Dermis blood vessel endothelial cell (primary cell): Measurements from ENCODE around the gene ARL10. TPM values are rescaled to one million over a fixed set of nuclear protein-coding genes. Genes with fewer than 3 reads are reported as not detected.

Experiments used
- DNase-seq: peaks from one replicate; pipeline ENCODE4 v3.0.0; 2010
- total RNA-seq: library from RNA; depleted of rRNA; stranded (reverse); fragments of >200 nt; gene quantifications from 2 replicates; pipeline ENCODE4 v1.2.3, GENCODE V29; 2014

ARL10 gene, protein sequence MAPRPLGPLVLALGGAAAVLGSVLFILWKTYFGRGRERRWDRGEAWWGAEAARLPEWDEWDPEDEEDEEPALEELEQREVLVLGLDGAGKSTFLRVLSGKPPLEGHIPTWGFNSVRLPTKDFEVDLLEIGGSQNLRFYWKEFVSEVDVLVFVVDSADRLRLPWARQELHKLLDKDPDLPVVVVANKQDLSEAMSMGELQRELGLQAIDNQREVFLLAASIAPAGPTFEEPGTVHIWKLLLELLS
- total RNA-seq = 14.7 and 15.0 TPM in 2 replicates

DNA sequence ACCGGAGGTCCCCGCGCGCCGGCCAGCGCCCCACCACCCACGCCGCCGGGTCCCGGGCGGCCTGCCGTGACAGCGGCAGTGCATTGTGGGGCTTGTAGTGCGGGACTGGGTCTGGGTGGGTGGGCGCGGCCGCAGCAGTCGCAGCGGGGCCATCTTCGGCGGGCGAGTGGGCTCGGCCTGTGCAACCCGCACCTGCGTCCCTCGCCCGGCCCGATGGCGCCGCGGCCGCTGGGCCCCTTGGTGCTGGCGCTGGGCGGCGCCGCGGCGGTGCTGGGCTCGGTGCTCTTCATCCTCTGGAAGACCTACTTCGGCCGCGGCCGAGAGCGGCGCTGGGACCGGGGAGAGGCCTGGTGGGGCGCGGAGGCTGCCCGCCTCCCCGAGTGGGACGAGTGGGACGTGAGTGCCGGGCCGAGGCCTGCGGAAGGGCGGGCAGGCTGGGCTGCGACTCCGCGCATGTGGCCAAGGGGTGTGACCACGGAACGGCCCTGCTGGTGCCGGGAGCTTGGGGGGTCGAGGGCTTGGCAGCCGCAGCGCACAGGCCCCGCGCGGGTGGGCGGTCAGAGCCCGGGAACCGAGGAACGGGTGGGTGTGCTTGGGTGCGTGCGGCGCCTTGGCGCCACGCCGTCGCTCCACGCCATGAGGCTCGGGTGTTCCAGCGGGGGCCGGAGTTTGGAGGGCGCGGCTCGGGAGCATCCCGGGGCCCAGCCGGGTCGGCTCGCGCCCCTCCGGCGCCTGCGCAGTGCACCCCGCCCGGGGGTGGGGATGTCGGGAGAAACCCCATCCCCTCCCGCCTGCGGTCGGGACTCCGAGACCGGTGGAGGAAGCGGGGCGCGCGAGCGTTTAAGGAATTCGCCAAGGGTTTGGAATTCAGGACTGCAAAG is at the start of gene ARL10:
TSS of gene ARL10 (plus strand) at position 137 of the 881 bp plus-strand sequence. CDS start at position 214, 77 bp downstream.
- DNase-seq = peak; percentile 49

DNA sequence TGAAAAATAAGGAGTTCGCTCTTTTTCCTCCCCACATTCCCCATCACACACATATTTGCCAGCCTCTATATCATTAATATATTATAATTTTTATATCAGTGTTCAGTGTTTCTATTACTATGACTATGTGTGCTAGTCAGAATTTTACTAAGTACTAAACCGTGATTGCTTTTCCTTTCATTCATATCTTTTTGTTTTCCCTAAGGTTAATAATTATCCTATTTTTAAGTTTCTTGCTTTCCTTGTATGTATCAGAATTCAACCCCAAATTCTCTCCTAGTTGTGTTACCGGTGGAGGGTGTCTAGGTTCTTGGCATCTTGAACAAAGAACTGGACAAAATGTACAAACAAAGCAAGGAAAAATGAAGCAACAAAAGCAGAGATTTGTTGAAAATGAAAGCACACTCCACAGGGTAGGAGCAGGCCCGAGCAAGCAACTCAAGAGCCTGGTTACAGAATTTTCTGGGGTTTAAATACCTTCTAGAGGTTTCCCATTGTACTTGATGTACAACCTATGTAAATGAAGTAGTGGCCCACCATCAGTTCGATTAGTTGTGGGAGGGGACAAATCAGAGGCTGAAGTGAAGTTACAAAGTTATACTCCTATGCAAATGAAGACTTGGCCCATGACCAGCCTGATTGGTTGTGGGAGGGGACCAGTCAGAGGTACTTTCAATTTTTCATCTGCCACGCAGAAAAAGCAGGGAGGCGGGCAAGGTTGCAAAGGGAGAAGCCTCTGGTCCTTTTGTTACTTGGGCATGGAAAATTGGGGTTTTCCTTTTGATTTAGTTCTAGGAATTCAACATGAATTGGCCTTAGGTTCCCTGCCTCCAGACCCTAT is 47.5 kb upstream of the ARL10 start:
- no peak for DNase-seq

DNA sequence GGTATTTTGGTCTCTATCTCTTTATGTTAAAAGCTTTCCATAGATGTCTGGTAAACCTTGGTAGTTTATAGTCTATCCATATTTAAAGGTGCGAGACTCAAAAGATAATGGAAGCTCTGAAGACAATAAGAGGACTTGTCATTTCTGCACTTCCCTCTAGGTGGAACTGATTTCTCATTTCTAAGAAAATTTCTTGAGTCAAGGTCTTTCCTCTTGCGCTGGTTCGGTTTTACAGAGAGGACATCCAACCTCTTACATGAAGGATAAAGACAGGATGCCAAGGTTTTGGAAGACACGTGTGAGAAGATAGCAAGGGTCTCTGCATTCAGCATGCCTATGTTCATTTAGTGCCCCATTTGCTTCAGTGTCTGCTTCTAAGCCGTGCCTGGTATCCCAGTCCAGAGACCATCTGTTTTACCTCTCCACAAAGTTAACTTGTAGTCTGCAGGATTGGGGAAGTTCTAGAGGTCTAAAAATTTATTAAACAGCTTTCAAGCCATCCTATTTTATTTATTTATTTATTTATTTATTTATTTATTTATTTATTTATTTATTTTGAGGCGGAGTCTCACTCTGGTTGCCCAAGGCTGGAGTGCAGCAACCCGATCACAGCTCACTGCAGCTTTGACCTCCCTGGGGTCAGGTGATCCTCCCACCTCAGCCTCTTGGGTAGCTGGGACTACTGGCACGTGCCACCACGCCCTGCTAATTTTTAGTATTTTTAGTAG is 45.3 kb upstream of the ARL10 start:
- DNase-seq = peak; percentile 26

DNA sequence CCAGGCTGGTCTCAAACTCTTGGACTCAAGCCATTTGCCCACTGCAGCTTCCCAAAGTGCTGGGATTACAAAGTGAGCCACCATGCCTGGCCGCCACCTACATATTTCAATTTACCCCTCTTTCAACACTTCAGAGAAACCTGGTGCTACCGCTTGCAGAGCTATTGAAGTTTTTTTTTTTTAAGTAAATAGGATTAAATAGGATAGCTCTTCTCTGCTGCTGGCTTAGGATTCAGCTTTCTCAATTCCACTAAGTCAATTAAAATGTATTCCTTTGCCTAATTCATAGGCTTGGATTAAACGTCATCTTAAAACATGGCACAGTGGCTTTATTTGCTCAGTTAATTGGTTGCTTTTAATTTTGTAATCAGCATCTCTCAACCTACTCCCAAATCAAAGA is 44.7 kb upstream of the ARL10 start:
- no peak for DNase-seq

DNA sequence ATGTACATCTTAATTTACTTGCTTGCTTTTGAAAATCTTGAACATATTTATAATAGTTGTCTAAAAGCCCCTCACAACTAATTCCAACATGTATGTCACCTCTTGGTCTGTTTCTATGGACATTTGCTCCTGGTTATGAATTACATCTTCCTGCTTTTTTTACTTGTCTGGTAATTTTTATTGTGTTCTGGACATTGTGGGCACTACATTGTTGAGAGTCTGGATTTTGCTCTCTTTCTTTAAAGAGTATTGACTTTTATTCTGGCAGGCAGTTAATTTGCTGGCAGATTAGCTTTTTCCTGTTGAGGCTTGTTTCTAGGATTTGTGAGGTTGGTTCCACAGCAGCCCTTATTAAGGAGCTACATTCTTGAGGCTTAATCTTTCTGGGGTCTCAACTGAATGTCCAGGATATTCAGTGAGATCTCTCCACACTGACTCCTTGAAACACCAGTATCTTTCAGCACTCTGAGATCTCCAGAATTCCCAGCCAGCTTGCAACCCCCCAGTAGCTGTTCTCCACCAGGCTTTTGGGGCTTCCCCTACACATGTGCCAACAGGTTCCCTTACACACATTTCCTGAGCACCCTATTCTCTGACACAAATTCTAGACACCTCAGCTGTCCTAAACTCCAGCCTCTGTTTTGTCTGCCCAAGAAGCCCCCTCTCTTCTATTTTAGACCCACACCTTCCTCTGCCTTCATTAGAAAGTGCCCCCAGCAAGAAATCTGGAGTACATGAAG is 31.1 kb upstream of the ARL10 start:
- no peak for DNase-seq

DNA sequence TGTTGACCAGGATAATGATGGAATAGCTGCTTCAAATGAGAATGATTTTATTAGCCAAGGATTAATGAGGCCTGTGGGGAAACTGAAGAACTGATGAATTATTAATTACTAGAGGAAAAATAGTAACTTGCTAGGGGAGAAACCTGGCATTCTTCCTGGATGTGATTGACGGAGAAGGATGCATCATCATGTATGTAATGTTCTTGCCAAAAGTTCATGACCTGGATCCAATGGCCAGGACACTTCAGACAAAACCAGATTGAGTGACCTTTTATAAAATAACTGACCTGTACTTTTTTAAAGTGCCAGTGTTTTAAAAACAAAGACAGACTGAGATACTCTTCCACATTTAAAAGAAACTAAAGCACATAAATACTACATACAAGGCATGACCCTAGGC is 27.4 kb upstream of the ARL10 start:
- no peak for DNase-seq

DNA sequence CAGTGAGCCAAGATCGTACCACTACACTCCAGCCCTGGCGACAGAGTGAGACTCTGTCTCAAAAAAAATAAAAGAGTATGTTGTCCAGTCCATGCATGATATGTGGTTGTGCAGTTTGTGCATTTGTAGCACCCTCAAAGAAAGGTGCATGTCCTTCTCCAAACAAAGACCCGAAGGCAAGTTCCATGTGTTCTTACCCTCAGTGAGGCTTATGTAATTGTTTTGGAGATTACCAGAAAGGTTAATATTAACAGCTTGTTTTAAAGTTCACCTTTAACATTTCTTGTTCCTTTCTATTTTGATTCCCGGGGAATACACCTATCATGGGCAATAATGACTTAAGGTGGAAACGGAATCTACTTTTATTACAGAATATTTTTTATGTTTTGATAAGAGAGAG is 26.0 kb upstream of the ARL10 start:
- DNase-seq = no peak

DNA sequence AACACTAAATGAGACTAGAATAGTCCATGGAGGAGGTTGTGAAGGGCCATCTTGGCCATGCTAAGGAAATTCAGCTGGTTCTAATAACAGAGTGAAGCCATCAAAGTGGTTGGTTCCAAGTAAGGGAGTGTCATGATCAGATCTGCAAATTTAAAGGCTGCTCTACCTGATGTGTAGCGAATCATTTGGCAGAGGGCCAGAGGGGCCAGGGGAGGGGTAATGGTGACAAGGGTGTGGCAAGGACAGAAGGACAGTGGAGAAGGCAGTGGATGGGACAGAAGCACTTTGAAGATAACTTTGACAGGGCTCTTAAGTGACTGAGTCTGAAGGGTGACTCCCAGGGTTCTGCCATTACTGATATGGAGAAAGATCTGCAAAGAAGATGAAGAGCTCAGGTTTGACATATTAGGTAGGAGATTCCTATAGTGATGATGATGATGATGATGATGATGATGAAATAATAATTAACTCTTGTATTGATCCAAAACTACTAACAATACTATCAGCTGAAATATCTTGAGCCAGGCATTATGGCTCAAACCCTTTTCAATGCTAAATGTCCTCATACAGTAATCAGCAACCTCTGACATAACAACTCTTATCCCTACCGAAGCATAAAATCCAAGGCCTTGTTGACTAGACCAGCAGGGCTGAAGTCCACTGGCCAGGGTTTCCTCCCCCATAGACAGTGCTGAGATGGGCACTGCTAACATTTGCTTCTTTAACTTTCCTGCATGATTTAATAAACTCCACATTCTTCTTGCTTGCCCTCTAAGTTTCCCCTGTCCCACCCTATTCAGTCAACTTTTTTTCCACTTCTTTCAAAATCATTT is 23.7 kb upstream of the ARL10 start:
- no peak for DNase-seq

DNA sequence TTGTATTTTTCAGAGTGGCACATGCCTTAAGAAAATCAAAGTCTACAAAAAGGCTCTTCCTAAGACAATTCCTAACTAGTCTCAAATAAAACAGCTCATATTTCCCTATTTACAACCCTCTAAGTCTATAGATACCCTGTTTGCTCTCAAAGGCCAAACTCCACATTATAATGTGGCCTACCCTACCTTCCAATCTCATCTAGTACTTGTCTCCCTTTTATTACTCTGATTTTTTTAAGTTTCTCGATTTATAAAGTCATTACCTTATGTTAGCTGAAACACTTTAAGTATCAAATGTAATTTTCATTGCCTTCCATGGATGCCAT is 23.2 kb upstream of the ARL10 start:
- DNase-seq = no peak

DNA sequence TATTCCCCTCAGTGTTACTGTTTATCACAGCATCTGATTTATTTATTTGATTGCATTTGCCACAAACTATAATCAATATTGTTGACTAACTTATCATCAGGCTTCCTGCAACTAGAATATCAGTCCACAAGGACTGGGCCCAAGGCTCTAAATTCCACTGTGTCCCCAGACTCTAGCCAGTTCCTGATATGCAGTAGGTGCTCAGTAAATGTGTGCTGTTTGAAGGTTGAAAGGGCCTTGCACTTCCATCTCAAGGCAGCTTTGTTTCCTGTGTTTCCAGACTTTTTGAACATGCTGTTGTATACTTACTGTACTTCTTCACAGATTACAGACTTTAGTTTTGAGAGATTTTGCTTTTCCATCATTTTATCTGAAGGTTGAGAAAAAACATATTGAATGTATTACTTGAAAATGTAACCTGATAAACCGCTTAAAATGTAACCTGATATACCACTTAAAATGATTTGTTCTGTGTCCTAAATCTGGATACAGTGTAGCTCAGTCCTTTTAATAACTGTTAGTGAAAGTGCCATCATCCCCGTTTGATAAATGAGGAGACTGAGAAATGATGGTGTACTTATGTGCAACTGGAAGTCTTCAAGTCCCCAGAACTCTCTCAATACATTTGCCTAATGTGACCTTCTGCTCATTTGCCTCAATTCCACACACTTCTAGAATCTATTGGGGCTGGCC is 22.4 kb upstream of the ARL10 start:
- no peak for DNase-seq

DNA sequence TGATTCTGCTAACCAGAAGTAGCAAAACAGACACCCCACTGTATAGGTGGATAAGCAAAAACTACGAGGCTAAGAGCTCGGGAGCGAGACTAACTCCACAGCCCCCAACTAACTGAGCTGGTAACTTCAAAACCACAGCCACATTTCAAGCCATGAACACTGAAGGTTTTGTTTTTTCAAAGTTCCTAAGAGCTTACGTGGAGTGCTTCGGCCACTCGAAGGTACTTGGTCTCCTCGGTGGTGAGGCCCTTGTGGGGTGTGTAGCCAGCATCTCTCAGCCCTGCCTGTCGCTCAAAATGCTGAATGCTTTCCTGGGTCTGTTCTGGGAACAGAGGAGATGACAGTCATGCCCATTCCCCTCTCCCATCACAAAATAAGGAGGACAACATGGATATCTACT is 14.9 kb upstream of the ARL10 start:
- DNase-seq = no peak

DNA sequence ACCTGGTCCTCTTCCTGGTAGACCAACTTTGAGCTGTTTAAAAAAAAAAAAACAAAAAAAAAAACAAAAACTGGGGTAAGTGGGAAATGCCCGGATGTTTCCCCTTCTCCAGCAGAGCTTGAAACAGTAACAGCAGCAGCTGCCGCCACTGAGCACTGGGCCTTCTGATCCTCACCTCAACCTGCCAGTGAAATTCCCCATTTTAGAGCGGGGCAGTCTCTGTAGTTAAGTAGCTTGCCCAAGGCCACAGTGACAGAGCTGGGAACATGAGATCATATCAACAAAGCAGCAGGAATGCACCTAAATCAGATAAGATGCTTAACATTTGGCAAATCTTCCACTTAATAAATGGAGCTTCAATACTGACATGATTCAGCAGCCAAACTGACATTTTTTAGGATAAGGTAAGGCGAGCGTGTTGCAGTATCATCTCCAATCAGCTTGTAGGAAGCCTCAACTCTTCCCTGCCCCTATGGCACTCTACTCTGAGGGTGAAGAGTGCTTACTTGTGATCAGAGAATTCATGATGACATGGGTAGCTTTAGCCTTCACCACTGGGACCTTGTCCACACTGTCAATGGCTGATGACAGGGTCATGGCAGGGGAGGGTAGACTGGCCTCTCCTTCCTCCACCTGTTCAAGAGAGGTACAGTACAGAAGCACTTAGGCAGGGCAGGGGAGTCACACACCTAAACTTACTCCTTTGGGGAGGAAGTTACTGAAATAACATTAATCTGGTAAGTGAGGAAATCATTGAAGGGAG is 13.0 kb upstream of the ARL10 start:
- no peak for DNase-seq

DNA sequence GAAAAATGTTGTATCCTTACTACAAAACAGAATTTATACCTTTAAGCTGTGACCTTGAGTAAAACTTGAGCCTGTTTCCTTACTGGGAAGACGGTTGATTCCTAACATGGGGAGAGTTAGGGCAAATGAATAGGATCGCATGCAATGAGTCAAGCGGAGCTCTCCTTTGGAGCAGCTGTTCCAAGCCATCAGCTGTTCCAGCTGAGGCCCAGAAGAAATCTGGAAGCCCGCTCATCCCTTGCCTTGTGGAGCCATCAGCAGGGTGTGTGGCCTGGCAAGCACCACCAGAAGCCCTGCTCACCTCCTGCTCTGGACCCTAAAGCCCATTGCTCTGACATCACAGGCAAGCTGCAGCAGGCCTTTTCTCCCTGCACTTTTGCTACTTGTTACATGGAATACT is 11.8 kb upstream of the ARL10 start:
- DNase-seq = no peak

DNA sequence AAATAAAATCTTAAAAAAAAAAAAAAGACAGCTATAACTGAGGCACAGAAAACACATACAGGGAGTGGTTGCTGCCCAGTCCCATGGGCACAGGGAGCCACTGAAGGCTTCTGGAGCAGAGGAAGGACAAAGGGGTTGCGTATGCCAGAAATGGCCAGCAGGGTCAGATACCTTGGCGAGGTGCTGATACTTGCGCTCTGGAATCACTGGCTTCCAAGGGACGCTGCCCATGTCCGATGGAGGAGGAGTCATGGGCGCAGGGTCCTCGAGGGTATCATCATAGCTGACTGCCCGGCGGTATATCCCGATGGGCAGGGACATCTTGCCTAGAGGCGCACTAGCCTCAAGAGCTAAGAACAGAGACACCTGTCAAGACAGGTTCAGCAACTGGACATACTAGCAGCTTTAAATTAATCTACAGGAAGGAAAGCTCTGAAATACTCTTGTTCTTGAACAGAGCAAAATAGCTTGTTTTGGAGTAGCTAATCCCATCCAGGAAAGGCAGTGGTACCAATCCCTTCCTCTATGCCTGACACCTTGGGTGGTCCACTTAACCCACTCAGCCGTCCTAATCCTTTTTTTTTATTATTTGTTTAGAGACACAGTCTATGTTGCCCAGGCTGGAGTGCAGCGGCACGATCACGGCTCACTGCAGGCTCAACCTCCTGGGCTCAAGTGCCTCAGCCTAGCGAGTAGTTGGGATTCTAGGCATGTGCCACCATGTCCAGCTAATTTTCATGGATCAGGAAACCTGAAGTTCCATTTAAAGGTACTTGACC is 9.7 kb upstream of the ARL10 start:
- DNase-seq = no peak

DNA sequence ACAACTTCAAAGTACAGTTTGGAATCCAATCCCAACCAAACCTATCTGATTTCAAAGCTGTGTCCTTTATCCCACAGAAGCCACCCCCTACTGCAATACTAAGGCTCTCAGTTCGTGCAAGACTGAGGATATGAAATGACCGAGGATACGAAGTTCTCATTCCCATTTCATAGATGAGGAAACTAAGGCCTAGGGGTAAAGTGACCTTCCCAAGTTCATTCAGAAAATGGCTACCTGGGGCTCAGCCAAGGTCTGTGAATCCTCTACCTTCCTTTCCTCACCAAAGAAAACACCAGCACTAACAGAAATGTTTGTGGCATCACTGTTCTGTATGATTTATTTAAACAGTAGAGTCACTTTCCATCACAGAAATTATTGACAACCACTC is 9.1 kb upstream of the ARL10 start:
- DNase-seq = no peak

DNA sequence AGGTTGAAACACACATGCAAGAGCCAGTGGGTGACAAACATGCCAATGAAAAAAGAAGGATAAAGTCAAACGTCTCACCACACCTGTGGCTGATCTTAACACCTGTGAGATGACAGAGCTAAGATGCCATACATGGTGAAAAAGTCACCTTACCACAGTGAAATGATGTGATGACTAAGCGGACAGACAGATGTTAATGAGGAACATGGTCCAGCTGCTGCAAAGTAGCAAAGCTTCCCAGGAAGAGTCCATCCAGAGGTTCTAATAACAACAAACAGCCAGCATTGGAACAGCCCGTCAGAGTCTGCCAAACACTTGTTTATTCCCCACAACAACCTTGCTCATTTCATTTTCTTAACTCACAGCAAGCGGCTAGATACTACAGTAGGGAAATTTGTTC is 5.6 kb upstream of the ARL10 start:
- DNase-seq = no peak

DNA sequence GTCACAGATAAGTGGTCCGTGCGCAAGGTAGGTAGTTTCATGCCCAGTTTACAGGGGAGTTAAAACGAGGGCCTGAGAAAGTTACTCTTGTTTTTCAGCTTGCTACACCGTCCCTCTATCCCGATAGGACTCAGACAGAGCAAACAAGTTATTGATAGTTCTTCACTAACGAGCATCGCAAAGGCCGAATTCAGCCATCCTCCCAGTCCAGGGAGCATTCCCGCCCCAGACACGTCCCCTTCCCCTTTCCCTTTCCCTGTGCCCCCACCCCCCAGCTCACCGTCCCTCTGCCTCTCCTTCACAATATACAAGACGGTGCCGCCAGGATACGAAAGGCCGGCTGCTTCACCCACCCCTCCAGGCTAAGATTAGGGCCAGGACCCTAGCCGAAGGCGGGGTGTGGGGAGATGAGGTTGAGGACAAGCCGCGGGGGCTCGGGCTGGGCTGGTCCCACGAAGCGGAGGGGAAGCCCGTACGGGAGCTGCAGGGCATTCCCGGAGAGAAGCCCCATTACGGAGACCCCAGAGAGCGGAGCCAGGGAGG is 4.3 kb upstream of the ARL10 start:
- peak; percentile 40 for DNase-seq

DNA sequence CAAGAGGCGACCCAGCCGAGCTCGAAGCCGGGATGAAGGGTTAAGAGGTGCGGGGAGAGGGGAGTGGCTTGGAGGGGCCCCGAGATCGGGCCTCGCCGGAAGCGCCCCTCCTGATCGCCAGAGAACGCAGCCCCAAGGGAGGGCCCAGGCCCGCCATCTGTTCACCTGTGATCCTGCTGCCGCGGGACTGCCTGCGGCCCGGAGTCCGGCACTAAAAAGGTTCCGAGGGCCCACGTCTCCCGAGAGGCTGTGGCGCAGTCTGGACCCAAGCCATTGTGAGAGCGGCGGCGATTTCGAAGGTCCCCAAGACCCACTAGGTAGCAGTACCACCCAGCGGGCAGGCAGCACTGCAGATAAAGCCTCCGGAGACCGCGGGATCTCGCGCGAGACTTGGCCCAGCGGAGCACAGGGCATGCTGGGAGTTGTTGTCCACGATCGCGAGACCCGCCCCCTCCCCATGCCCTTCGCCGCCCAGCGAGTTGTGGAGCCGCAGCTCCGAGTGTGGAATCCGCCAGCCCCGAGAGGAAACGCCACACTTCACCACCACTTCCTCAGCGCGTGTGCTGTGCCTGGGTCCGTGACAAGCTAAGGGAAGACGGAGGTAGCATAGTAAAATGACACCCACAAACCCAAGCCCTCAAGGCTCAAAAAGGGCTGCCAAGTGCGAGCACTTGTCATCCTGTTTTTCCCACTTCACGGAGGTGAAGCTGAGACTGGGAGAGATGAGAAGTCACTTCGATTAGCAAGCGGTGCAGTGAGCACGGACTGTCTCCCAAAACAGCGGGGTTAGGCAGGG is 3.7 kb upstream of the ARL10 start, which contains the start of gene KIAA1191:
TSS of gene KIAA1191 (minus strand) at position 328 of the 796 bp plus-strand sequence. CDS start 2,256 bp downstream, outside the sequence.
- peak; percentile 95 for DNase-seq
